Ramos (cell line): ENCODE results near the gene SPRED2.

Experiments
- in situ Hi-C: fragments of 300-500 bp; cut with MboI; formaldehyde crosslinking; loops from one replicate; pipeline ENCODE4 v1.14.3; 2022; ENCODE audit warnings: low sequenced_read_pairs; ENCODE audit not compliant: unreplicated experiment

The SPRED2 gene

DNA sequence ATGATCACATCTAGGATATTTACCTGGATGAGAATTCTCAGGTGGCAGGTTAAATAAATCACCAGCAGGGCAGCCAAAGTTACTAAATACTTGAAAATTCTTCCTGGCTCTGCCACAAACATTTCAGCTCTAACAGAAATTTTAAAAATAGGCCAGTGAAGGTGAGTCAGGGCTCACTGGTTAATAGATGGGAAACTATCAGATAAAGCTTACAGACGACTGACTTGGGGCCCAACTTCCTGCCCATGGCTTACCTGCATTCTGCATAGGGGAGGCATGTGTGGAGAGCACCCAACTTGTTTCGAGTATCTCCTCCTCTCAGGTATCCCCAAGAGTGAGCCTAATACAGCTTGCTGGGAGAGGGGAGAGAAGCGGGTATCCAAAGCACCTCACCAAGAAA lies 57.8 kb downstream of the SPRED2 start:
- in situ Hi-C loops: no loop called here

DNA sequence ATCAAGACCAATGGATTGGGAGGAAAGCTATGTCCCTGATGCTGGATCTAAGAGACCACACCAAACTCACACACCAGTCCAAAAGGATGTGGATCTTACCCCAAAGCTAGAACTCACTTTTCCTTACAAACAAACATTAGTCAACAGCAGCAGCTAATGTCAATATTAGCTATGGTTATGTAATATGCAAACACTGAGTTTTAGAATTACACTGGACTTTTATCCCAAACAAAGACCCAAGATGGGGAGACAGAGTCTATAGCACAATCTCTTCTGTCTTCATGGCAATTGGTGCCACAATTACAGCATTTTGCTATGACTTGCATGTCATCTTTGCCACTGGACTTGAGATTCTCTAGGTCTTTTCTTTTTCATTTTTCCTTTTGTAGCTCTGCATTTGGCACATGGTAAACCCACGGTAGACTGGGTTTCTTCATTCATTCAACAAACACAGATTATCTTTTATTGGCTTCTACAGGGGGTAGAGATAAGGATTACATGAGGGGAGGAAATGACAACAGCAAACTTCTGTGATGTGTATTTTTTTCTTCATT lies 59.0 kb downstream of the SPRED2 start:
- in situ Hi-C loops: no loop called here

DNA sequence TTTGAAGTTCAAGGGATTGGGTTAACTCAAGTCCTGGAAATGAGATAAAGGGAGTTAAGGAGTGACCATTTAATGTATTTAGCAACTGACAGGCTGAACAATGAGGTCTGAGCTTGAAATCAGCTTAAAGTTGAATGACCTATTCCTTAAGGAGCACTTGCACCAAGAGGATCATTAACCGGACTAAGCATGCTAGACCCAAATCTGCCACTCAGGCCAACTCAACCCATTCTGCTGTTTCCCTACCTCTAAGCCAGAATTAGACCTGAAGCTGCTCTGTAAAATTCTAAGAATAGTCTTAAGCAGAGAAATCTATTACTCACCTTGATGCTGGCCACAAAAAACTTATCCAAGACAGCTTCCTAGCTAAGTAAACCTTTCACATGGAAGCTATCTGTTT lies 59.8 kb downstream of the SPRED2 start:
- in situ Hi-C loops: no loop called here

DNA sequence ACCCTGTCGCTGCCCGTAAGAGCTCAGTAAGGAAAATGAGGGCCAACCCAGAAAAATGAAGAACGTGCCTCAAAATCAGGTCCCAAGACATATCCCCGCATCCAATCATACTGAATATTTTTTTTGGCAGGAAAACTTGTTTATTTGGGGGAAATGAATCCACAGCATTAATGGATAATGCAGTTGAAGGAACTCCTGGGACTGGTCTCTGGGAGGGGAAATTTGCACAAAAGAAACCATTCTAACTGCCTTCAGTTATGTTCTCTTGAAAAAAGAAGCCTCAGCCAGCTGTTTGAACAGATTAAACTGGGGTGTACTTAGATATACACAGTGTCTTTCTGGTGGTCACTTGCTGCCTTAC lies 61.3 kb downstream of the SPRED2 start:
- in situ Hi-C loops: no loop called here

DNA sequence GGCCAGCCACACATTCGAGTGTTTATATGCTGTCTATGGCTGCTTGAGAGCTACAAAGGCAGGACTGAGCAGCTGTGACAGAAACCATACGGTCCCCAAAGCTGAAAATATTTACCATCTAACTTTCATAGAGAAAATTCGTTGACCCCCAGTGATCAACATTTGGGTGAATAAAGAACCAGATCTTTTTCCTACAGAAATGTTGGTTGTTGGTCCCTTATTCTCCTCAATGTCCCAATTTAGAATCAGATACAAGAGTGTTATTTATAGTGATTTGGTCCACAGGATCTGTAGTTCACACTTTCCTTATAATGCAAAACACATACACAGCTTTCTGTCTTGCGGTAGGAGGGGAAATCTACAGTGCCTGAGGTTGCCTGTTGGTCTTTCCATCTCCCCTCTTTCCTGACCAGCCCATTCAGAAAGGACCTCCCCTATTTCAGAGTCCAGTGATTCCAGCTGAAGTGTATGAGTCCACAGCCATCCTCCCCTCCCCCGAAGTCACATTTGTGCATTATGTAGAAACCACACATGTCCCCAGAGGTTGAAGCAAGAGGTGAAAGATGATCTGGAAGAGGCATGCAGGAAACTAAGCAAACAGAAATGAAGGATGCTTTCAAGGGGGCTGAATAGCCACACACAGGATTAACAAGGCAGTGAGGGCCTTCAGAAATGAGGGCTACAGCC lies 61.9 kb downstream of the SPRED2 start:
- in situ Hi-C loops: no loop called here

DNA sequence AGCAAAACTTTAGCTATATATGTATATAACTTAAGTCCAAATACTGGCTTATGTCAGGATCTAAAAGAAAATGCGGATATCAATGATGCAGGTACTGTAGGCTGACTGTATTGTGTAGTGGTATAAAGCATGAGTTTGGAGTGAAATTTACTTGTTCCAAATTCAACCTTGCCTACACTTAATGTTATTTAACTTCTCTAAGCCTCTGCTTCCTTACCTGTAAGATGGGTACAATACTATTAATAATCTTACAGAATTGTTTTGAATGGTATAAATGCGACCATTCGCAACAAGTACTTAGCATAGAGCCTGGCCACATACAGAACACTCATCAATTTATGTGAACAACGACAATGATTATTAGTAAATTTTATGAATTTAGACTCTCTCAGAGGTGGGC lies 62.4 kb downstream of the SPRED2 start:
- in situ Hi-C loops: no loop called here

DNA sequence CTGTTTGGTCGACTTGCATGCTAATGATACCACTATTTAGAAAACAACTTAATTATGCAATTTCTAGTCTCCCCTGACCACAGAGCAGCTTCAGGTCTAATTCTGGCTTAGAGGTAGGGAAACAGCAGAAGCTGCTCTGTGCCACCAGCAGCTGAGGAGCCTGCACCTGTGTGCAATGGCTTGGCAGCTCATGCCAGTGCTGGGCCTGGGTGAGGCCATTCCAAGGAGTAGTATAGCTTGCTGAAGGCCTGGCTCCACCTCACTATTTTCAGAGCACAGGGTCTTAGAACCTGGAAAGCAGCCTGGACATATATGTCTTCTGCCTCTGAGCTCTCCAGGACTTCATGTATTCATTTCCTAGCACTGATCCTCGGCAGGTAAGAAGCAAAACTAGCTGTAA lies 62.8 kb downstream of the SPRED2 start:
- in situ Hi-C loops: no loop called here

DNA sequence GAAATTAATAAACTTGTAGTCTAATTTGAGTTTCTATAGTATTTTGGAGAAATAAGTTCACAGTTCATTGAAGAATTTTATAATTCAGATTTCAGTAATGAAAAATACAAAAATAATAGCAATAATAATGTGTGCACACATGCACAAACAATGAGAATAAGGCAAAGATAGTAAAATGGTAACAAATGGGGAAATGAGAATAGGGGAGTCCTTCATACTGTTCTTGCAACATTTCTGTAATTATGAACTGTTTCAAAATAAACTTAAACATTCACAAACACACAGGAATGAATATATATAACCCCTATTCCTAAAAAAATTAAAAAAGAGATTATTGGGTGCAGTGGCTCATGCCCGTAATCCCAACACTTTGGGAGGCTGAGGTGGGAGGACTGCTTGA lies 63.9 kb downstream of the SPRED2 start:
- in situ Hi-C loops: no loop called here

DNA sequence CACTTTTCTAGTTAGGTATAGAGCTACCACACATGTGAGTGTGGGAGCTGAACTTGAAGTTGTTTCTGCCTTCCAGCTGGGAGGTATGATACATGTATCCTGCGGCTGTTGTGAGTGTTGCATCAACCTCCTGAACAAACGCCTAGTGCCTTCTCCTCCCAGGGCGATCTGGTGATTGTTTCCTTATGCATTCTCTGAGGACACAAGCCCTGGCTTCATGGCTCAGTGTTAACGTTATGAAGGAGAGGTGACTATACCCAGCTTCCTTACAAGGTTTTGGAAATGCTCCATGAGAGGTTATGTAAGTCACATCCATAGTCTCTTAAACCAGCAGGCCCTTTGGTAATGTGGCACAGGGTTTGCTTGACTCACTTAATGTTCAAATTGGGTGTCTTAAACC lies 64.9 kb downstream of the SPRED2 start:
- in situ Hi-C loops: no loop called here

DNA sequence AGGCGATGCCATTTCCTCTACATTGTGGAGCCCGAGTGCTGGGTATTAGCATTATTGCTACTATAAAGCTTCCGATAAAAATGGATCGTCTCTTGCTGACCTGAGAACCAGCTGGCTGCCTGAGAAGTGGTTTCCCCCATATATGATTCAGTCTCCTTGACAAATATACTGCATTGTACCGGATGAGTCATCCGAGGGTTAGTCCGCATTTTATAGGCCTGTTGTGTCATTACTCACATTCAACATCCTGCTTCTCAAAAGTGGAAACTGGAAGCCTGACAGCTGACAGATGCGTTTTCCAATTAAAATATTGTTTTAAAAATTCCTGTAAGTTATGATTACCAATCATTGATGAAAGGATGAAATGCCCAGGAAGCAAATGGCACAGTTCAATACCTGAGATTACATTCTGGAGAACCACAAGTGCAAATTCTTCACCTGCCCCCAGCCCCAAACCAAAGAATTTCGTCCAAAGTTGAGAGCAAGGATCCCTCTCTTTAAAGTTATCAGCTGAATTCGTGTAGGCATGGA lies 65.7 kb downstream of the SPRED2 start:
- in situ Hi-C loops: no loop called here

DNA sequence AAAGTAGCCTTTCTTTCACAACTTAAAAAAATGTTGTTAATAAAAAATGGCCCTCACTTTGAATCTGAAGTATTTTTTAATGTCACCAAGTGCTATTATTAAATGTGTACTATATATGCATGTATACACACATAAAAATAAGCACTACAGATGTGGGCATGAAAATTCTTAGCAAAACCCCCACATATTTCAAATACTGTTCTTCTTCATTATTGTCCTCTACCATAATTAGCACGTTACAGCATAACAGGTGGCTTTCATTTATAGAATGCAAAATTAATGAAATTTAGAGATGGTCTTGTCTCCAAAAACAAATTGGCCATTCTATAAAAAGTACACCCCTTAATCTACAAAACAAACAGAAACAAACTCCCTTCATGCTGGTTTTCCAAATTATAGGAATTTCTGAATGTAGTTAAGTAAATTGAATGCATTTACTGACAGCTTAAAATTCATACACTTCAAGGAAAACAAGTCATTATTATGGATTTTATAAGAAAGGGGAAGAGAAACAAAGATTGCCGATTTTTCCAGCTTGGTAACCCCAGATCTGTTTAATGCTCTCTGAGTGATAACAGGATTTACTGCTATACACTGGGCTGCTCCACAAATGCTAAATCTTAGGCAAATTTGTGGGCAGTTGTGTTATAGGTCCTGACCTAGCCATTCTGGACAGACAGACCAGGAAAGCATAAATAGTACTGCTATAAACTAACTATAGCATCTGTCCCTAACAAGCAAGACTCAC lies 67.2 kb downstream of the SPRED2 start:
- in situ Hi-C loops: no loop called here

DNA sequence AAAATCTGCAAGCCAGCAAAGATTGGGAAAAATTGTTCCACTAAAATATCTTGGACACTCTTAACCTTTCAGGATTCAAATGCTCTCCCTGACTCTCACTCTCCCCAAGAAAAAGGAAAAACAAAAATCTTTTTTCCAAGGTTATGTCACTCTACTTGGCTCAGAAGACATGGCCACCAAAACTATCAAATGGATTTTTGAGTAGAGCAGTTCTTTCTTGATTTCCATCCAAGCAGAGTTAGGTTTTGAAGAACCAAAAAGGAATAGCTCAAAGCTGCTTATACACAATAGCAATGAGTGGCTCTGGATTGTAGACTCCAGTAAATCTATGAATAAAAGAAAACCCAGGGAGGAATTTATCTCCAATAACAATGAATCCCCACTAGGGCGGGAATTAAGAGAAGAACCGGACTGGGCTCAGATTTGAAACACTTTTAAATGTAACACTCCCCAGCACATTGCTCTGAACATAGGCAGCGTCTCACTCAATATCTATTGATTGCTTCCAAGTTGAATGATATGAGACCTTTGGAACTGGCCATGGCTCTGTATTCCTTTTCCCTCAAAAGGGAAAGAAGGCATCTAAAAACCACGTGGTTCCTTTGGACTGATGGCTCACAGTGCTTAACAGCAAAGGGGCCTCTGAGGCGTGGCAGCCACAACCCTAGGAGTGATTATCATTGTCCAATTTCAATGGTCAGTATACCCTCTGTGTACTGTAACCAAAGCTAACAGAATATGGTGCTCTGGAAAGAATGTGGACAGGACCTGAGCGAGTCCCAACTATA lies 68.3 kb downstream of the SPRED2 start:
- in situ Hi-C loops: no loop called here

DNA sequence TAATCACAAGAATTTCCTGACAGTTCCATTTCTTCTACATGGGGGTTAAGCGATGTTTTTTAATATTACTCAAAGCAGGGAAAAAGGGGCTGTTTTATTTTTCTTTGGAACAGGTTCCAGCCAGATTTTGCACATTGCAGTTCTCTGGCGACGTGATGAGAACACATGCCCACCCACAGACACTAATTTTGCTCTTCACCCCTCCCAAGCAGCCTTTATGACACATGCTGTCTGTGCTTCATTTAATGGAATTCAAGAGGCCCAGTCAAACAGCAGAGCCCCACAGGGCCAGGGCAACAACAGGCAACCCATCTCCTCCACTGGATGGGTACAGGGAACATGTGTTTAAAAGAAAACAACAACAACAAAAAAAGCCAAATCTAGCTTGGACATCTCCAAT lies 70.8 kb downstream of the SPRED2 start:
- in situ Hi-C loops: no loop called here

DNA sequence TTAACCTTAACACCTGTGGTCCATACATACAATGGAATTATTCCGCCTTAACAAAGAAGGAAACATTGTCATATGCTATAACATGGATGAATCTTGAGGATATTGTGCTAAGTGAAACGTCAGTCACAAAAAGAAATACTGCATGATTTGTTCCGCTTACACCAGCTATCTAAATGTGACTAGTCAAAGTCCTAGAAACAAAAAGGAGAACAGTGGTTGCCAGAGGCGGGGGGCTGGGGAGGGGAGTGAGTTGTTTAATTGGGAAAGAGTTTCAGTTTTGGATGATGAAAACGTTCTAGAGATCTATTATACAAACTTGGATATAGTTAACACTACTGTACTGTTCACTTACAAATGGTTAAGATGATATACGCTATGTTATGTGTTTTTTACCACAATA lies 72.0 kb downstream of the SPRED2 start:
- in situ Hi-C loops: no loop called here

DNA sequence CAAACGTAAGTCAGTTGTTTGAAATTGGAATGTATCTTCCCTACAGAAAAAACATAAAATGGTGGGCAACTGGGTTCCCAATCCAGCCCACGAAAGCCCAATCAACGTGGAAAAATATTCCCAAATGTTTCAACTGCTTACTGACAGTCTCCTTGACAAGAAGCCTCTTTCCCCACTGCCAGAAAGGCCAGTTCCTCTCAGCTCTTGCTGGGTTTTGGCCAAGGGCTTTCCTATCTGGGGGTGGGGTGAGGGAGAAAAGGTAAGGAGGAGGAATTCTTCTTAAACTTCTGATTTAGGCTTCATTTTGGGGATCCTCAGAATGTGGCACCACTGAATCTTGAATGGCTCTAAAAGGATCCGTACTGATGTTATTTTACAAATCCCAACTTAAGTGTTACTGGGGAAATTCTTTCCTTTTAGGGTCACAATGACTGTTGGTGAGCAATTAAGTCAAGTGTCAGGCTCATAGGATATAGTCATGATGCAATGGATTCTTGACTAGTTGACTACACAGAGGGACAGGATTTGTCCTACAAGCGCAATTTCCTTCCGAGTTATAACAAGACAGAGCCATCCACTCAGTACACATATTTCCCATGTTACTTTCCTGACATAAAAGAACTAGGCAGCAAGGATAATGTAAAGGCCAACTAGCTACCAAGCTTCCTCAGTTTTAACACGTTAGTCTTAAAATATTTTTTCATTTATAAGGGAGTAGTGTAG lies 73.6 kb downstream of the SPRED2 start:
- in situ Hi-C loops: no loop called here

DNA sequence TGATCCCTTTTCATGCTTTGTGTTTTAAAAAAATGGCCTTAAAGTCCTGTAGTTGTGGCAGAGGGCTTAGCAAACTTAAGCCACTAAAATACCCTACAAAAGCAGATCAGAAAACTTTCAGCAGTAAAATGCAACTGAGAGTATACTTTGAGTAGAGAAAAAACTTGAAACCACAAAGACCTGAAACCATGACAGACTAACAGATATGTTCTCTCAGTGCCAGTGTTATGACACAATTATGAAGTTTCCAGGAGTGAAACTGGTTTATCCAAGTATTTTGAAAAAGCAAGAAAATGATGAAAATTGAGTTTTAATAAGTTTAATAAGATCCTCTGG lies 74.5 kb downstream of the SPRED2 start:
- in situ Hi-C loops: no loop called here

DNA sequence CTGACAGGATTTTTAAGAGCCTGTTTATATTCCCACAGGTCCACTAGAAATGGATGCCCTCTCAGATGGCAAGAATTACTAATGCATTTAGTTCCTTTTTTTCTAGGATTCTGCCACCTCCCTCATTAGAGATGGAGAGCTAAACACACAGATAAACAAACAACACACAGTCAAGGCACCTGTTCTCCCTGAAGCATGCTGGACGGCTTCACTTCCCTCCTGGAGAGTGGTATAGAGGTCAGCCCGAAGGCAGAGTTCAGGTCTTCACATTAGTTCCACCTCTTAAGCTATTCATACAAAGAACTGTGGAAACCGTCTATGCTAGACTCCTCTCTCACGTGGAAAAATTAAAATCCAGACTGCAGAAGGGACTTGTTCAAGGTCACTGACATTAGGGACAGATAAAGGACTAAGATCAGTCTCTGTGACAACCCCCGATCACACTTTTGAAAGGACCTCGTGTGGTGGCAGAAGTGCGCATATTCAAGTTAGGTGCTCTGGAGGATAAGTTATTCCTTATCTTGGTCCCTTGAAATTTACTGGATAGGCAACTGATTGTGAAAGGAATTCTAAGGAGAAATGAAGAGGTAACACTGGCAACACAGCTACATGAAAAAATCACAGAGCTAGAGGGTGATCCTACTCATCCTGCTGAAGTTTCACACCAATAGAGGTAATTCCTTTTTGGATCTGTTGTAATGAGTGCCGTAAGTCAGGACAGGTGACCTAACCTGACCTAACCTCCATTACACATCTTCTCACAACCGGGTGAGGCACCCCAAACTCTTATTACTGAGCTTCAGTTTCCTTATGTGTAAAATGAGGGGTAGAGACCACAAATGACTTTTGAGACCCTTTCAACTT lies 75.1 kb downstream of the SPRED2 start:
- in situ Hi-C loops: no loop called here

DNA sequence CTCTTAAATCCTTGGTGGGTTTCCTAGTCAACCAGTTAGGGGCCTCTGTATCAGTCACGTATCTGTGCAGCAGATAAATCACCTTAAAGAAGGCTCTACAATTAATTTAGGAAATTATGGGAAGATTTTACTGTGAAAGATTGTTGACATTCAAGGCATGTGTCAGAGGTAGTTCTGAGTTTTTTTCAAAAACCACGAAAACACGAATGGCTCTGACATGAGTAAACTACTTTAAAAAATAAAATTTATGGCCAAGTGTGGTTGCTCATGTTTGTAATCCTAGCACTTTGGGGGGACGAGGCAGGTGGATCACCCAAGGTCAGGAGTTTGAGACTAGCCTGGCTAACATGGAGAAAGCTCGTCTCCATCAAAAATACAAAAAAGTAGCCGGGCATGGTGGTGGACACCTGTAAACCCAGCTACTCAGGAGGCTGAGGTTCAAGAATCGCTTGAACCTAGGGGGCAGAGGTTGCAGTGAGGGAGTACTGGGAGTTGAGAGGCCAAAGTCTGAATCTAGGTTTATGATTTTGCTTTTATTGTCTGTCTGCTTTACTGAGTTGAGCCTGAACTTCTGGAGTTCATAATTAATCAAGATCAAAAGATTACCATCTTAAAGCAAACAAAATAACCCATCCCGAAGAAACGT lies 77.1 kb downstream of the SPRED2 start:
- in situ Hi-C loops: no loop called here

DNA sequence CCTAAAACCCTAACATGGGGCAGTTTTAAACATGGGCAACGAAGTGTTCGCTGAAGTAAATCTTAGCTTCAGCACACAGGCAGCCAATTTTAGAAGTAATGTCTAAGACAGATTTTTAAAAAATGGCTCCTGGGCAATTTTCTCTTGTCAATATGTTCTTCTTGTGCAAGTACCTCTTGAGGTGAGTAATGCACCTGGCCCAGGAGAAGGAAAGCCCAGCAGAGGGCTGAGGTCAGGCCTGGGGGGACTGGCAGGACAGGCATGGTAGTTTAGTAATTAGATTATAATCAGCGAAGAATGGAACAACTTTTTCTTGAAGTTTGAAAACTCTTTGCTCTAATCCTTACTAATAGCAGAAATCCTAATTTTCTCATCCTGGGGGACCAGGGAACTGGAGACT lies 77.6 kb downstream of the SPRED2 start:
- in situ Hi-C loops: no loop called here
